K562 (cell line): ENCODE results near the gene TFEB. TPM values are rescaled to one million over a fixed set of nuclear protein-coding genes. Genes with fewer than 3 reads are reported as not detected.

ENCODE experiments used
- ATAC-seq: fragments of 200-7000 bp; cut with Tn5 transposase; 3 replicates; pipeline ENCODE4 v1.9.1; 2020; ENCODE audit warnings: moderate library complexity
- BruUV-seq: library from RNA; stranded (reverse); fragments of 400-500 nt; replicated peaks from 2 replicates; lab custom pipeline; 2021; lab: Mats Ljungman, UMichigan
- CTCF ChIA-PET: fragments of 300-600 bp; formaldehyde crosslinking; extraction: SDS; loops from one replicate; lab custom pipeline; 2021; ENCODE audit warnings: low intra/inter-chr PET ratio; lab: Yijun Ruan, JAX
- POLR2A ChIA-PET: fragments of 300-600, 350-650 bp; sonication (Branson Sonifier 250); formaldehyde crosslinking; extraction: SDS; loops from one replicate; lab custom pipeline; 2021; ENCODE audit warnings: antibody characterized with exemption, inconsistent platforms; lab: Yijun Ruan, JAX
- DNase-seq, 4 experiments: peaks; one replicate each; pipeline versions ENCODE4 v3.0.0 to v3.0.0-alpha.2; 2011 to 2018; ENCODE audit warnings: low spot score in 3 of 4, mixed read lengths in 3 of 4; ENCODE audit errors: extremely low read depth in 1 of 4
- FAIRE-seq: peaks from 2 replicates; lab custom pipeline; 2011; peaks lifted over from hg19 to GRCh38; lab: Jason Lieb, UNC
- H2AFZ ChIP-seq: 2 replicates; pipeline ENCODE4 v1.6.0; 2011; ENCODE audit warnings: low read depth, low read length, control low read depth, inconsistent platforms
- H3K27ac ChIP-seq: fragments of 200-600 bp; 3 replicates; pipeline ENCODE4 v1.8.0; 2011; ENCODE audit warnings: low read depth, mild to moderate bottlenecking, control low read depth, inconsistent platforms, low read length, moderate library complexity, mixed read lengths; ENCODE audit errors: extremely low read depth
- H3K27me3 ChIP-seq, 2 experiments: fragments of 300-600 bp in 1 of 2; 2 replicates in 1 of 2; 3 replicates in 1 of 2; pipeline versions ENCODE4 v1.6.0 to v1.8.0; 2011; ENCODE audit warnings: inconsistent platforms in 2 of 2, low read length in 2 of 2, mild to moderate bottlenecking in 1 of 2, mixed read lengths in 1 of 2, moderate library complexity in 1 of 2; ENCODE audit not compliant: control insufficient read depth in 2 of 2, insufficient read depth in 2 of 2
- H3K36me3 ChIP-seq: fragments of 300-600 bp; 3 replicates; pipeline ENCODE4 v1.8.0; 2011; ENCODE audit warnings: mild to moderate bottlenecking, low read length, inconsistent platforms; ENCODE audit not compliant: control insufficient read depth, insufficient read depth
- H3K4me1 ChIP-seq, 2 experiments: fragments of 200-600 bp in 1 of 2; replicated peaks in 1 of 2; 2 replicates in 1 of 2; 3 replicates in 1 of 2; pipeline versions ENCODE4 v1.5.1 to v1.8.0; 2011; ENCODE audit warnings: inconsistent platforms in 2 of 2, low read length in 2 of 2, mild to moderate bottlenecking in 1 of 2, mixed read lengths in 1 of 2, moderate library complexity in 1 of 2; ENCODE audit not compliant: control insufficient read depth in 2 of 2, insufficient read depth in 2 of 2
- H3K4me2 ChIP-seq: 2 replicates; pipeline ENCODE4 v1.6.1; 2011; ENCODE audit warnings: low read length, control low read depth, inconsistent platforms, mixed read lengths; ENCODE audit not compliant: insufficient read depth
- H3K4me3 ChIP-seq: fragments of 200-600 bp; sonication (generic), shearing (Covaris generic); 2 replicates; pipeline ENCODE4 v1.5.1; 2016; ENCODE audit warnings: control low read depth, inconsistent platforms
- H3K79me2 ChIP-seq: fragments of 200-600 bp; 3 replicates; pipeline ENCODE4 v1.8.0; 2011; ENCODE audit warnings: low read length, inconsistent platforms; ENCODE audit not compliant: control insufficient read depth, insufficient read depth
- H3K9ac ChIP-seq, 2 experiments: 2 replicates each; pipeline versions ENCODE4 v1.6.0 to v1.6.1; 2011; ENCODE audit warnings: low read depth in 2 of 2, low read length in 2 of 2, control low read depth in 1 of 2, inconsistent platforms in 1 of 2, mild to moderate bottlenecking in 1 of 2, mixed read lengths in 1 of 2; ENCODE audit not compliant: insufficient read depth in 1 of 2
- H3K9me1 ChIP-seq: one replicate; pipeline ENCODE4 v1.6.0; 2011; ENCODE audit warnings: inconsistent platforms, mild to moderate bottlenecking, low read length, moderate library complexity; ENCODE audit not compliant: control insufficient read depth, insufficient read depth
- H3K9me3 ChIP-seq: replicated peaks from 2 replicates; pipeline ENCODE4 v1.5.1; 2011; ENCODE audit warnings: low read depth, low read length, inconsistent platforms; ENCODE audit not compliant: control insufficient read depth, insufficient read depth
- H4K20me1 ChIP-seq: replicated peaks from 2 replicates; pipeline ENCODE4 v1.6.1; 2011; ENCODE audit warnings: low read length, inconsistent platforms, mixed read lengths; ENCODE audit not compliant: control insufficient read depth, insufficient read depth
- ESRRA ChIP-seq: fragments of 450-650 bp; IDR thresholded peaks from 2 replicates; pipeline ENCODE4 v1.6.1; 2014; ENCODE audit warnings: low read depth, mild to moderate bottlenecking, moderate library complexity, borderline replicate concordance
- FOXP1 ChIP-seq: sonication (generic); formaldehyde crosslinking; IDR thresholded peaks from 2 replicates; pipeline ENCODE4 v1.8.0; 2022; ENCODE audit warnings: mild to moderate bottlenecking, missing genetic modification reagents
- HMG20B ChIP-seq: fragments of 250-450 bp; sonication (Bioruptor Pico); IDR thresholded peaks from 2 replicates; pipeline ENCODE4 v1.5.0; 2021; ENCODE audit warnings: mild to moderate bottlenecking
- WGBS: fragments of 100-300 bp; shearing (Covaris generic); methylation state at CpG from one replicate; pipeline ENCODE4 v1.1.6; 2016; ENCODE audit warnings: low coverage, mixed read lengths; ENCODE audit not compliant: insufficient coverage; ENCODE audit errors: missing lambda C conversion rate; 5-methylcytosine and 5-hydroxymethylcytosine counted together
- in situ Hi-C: fragments of 300-500 bp; cut with MboI; formaldehyde crosslinking; loops from 4 replicates; pipeline ENCODE4 v1.15.0; 2018; ENCODE audit warnings: inconsistent platforms, mixed read lengths
- intact Hi-C: fragments of 100-400 bp; cut with micrococcal nuclease; formaldehyde crosslinking; loops from 2 replicates; pipeline ENCODE4 v1.14.2; 2022
- polyA plus RNA-seq, 8 experiments: library from polyadenylated mRNA; depleted of rRNA in 4 of 8; stranded (reverse) in 5 of 8; unstranded in 3 of 8; fragments of >200 nt; fragmentation: Nextera tagmentation in 2 of 8; fragmentation: Illumina TruSeq in 1 of 8; extraction: Ambion mirVana in 2 of 8; extraction: Trizol in 1 of 8; gene quantifications; 2 replicates each; pipeline versions ENCODE4 v1.2.1 to v1.2.3, GENCODE V29; 2011 to 2014; ENCODE audit warnings: inconsistent platforms in 1 of 8, missing spikeins in 1 of 8
- total RNA-seq, 7 experiments: library from RNA; depleted of rRNA in 6 of 7; stranded (reverse); fragments of >200 nt in 6 of 7; fragmentation: Illumina TruSeq in 2 of 7; extraction: Trizol in 2 of 7; gene quantifications; 2 replicates each; pipeline versions ENCODE4 v1.2.1 to v1.2.3, GENCODE V29; 2011 to 2021; ENCODE audit warnings: low replicate concordance in 1 of 7

TFEB gene
- total and polyA plus RNA-seq, 9 of the 15 experiments (the other 6 are each of a cell fraction or from before 2014, with no cell fraction given) = 0.04 to 4.7 (median 2.0) TPM

GRCh38 chr6:41748102-41748477, 12.7 kb upstream of the TFEB start:
- intact Hi-C loops (no loop called here), in situ Hi-C loops (no loop called here)
- Histone ChIP-seq H3K4me2 (peak overlapping the region; percentile 30; the same call in 1 of the 2 replicates), H3K9ac (no peak overlapping the region), H3K79me2 (no peaks in the 10 kb centered on the region), H3K9me3 (no peaks in the 10 kb centered on the region), H3K27me3 (peaks cover 5 to 10% of the 10 kb centered on the region in 2 experiments; a peak in 4 of 5 replicates), H3K4me1 (peaks cover 12 to 14% of the 10 kb centered on the region in 2 experiments), H3K27ac (no peak overlapping the region), H3K36me3 (no peaks in the 10 kb centered on the region), H4K20me1 (no peaks in the 10 kb centered on the region; the same call in 1 of the 2 replicates), H2AFZ (no peak overlapping the region), H3K9me1 (no peaks in the 10 kb centered on the region), H3K4me3 (no peak overlapping the region)
- POLR2A ChIA-PET = interaction anchor here (0.8 to 2.2 kb wide), 5 partner anchors 9 to 24 kb away, joined by 3 to 6 read pairs (median 4); no protein-coding TSS in a partner anchor
- CTCF ChIA-PET = no interaction called here
- no TSS peak for BruUV-seq
- WGBS = 57% methylated on average over 6 of the region's 6 CpGs
- TF ChIP-seq ESRRA (peak; percentile 82), FOXP1 (CRISPR knock-in tag) (0 out of 2 replicates have a peak, but pooled peaks have one; percentile 3), HMG20B (no peak)
- FAIRE-seq (no peak), ATAC-seq (no peak), DNase-seq (no peak)
